GM18909 (cell line): Measurements from ENCODE around the gene TRPV4.

Experiments
- ATAC-seq: cut with Tn5 transposase; IDR thresholded peaks from one replicate; pipeline ENCODE4 v1.9.1; 2021; ENCODE audit warnings: mild to moderate bottlenecking; ENCODE audit not compliant: unreplicated experiment, poor library complexity

Gene TRPV4

DNA sequence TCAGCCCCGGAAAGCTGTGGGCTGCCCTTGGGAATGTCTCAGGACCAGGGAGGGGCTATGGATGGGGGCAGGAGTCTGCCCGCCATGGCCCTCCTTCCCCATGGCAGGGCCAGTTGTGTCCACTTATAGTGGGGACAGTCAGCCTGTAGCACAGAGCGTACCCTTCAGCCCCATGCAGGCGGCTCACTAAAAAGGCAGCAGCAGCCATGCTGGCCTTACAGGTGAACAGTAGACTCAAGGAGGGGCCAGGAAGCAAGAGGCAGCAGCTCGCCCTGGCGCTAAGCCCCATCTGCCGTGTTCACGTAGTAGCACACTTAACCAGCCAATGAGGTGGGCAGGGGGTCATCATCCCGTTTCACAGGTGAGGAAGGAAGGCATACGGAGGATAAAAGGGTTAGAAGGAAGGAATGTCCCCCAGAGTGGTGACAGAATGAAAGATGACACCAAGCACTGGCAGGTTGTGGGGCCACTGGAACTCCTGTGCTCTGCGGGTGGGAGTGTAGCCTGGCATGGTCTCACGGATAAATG is 66.9 kb downstream of the TRPV4 start:
- ATAC-seq = no peak

DNA sequence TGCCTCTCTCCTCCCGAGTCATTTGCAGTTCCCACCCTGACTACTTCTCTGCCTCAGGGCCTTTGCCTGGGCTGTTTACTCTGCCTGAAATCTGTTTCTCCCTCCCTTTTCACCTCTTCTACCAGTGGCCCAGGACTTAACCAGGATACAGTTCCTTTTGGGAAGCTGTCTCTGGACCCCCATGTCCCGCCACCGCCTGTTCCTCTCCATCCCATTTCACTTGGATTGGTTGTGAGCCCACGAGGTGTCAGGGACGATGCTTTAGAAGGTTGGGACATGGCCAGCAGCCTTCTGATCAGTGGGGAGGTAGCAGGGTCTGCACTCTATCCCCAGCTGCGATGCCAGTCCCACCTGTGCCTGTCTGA is 67.8 kb downstream of the TRPV4 start:
- no peak for ATAC-seq

- ATAC-seq = no peak
Observed at GRCh38 chr12:109764776-109765445, 68.3 kb downstream of the TRPV4 start.

DNA sequence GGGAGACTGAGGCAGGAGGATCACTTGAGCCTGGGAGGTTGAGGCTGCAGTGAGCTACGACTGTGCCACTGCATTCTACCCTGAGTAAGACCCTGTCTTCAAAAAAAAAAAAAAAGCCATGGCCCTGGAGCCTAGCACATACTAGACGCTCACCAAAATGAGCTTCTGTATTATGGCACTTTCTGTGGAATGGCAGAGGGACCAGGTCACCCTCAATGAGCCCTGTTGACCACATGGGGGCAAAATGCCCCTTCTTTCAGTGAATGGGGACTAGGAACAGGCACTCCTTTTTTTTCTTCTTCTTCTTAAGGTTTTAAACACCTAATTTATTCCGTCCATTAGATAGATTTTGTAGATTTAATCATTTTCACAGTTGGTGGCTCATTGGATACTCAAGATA is 69.1 kb downstream of the TRPV4 start:
- ATAC-seq = no peak

- ATAC-seq = no peak
Observed at GRCh38 chr12:109763201-109763841, 69.9 kb downstream of the TRPV4 start.

GRCh38 chr12:109762673-109763191 is 70.5 kb downstream of the TRPV4 start:
- ATAC-seq = no peak

DNA sequence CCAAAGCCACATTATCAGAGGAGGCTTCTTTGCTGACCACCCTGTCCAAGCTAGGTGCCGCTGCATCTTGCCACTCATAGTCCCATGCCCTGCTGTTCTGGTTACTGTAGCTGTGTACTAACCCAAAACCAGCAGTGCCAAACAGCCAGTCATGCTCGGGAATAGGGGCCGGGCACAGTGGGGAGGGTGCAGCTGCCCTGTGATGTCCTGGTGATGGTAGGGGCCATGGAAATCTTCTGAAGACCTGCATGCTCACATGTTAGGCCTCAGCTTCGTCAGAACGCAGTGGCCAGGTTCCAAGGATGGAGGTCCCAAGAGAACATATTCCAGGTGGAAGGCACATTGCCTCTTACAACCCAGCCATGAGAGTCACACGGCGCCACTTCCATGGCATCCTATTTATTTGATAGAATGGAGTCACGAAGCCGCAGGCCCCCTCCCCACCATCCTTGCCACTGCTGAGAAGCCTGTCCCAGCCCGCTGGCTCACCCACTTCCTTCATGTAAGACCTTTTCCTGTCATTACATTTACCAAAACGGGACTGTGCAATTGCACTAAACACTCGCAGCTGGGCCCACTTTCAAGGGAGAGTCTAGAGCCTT is 71.0 kb downstream of the TRPV4 start:
- no peak for ATAC-seq

GRCh38 chr12:109760930-109761921 is 72.0 kb downstream of the TRPV4 start:
- ATAC-seq = no peak

DNA sequence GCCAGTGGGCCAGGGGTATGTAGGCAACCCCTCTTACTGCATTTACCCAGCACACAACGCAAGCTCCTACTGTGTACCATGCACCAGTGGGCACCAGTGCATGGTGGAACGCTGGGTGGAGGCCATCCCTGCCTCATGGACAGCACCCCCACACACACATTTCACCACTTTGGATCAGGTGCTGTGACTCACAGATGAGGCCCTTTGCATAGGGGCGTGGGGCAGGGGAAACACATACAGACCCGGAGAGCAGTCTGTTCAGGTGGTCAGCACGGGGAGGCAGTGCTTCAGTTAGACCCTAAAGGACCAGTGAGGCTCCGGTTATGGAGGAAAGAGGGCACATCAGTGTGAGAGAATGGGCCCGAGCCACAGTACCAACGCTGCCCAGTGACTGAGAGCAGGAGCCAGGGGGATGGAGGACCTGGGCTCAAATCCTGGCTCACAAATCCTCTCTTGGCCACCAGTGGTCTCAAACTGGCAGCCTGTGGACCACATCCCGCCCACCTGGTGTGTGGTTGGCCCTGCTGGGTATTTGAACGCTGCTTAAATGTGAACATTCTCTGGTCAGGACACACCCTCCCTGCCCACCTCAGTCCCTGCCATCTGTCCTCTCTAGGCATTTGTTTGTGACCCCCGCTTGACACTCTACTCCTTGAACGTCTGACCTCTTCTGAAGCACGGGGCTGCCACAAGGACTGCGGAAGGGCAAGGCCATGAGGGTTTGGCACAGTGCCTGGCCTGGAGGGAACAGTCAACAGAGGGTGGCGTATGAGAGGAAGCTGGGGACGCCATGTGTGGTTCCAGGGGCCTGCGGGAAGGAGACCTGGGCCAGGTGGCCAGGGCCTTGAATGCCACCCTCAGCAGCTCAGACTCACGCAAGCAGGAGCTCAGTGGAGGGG is 72.9 kb downstream of the TRPV4 start:
- no peak for ATAC-seq

- ATAC-seq = no peak
Observed at GRCh38 chr12:109759595-109759994, 73.6 kb downstream of the TRPV4 start.

DNA sequence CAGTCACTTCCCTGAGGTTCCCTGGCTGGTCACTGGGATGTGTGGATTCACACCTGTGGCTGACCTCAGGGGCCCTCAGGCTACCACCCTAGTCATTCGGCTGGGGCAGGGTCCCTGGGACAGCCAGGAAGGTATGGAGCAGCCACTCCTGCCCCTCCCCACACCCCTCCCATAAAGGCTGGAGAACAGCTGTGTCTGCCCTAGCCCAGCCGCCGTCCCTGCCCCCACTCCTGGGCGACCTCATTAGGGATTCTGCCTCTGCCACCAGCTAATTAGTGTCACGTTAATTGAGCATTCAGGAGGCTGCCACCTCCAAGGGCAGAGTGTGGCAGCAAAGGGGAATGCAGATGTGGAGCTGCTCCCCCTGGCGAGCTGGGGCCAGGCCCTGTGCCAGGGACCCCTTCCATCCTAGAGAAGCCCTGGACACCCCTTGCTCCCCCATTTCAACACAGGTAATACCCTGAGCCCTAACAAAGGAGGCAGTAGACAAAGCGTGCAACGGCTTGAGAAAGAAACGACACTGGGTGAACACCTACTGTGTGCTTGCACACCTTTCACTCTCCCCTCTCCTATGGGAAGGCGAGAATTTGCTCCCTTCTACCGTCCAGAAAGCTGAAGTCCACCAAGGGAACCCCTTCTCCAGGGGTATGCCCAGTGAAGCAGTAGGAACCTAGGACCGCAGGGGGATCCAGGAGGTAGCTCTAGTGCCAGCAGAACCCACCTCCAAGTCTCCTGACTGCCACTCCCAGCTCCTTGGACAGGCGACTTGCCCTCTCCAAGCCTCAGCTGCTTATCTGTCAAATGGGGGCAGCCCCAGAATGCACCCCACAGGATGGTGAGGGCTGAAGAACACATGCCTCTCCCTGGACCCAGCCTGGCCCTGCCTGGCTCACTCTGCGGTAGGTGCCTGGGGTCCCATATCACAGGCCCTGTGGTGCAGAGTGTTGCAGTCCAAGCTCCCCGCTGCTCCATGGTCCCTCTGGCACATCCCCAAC is 74.5 kb downstream of the TRPV4 start:
- ATAC-seq = no peak

DNA sequence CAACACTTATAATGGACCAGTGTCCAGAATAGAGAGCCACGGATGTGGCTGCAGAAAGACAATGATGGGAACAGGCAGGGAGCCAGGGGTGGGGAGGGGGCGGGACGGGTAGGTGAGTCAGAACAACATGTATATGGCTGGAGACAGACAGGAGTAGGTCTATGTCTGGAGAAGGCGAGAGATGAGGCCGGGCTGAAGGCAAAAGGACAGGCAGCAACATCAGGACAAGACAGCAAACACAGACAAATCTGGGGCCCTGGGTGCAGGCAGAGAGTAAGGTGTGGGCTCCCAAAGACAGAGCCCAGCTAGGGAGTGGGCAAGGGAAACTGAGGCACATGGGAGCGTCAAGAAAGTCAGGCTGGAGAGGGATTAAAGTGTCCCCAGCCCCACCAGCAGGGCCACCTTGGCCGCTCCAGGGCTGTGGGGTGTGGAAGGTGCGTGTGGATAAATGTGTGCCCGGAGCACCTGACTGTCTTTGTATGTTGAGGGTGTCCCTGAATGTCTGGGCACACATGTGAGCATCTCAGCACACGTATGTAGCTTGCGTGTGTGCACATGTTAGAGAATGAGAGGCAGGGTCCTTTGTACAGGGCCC is 75.4 kb downstream of the TRPV4 start:
- no peak for ATAC-seq

DNA sequence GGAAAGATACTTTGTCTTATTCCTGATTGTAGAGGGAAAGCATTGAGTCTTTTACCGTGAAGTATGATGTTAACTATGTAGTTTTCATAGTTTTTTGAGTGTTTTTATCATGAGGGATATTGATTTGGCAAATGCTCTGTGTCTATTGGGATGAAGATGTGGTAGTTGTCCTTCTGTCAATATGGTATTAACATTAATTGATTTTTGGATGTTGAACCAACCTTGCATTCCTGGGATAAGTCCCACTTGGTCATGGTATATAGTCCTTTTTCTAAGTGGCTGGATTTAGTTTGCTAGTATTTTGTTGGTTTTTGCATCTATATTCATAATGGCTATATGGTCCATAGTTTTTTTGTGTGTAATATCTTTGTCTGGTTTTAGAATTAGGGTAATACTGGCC is 76.7 kb downstream of the TRPV4 start:
- no peak for ATAC-seq

GRCh38 chr12:109753959-109754358 is 79.2 kb downstream of the TRPV4 start:
- ATAC-seq = no peak

DNA sequence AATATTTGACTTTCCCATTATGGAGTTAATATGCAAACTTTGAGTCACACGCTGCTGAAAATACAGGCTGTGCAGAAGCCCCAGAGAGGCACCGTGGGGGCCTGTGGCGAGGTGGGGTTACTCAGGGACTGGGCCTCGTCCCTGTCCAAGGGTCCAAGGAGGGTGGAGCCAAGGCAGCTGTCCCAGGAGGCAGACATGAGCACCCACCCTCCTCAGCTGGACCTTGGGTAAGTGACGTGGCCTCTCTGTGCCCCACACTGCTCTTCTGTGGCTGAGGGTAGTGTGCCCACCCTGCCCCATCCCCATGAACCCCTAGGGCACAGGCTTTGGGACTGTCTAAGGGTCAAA is 80.2 kb downstream of the TRPV4 start:
- no peak for ATAC-seq

- ATAC-seq = no peak
Observed at GRCh38 chr12:109752117-109753053, 80.8 kb downstream of the TRPV4 start.
